ENCODE results near the gene CPLX3. TPM values are rescaled to one million over a fixed set of nuclear protein-coding genes. Genes with fewer than 3 reads are reported as not detected.

Gene CPLX3
- total RNA-seq, 1 experiment from 2014 or later = not detected

GRCh38 chr15:74812533-74812932 is 13.9 kb upstream of the CPLX3 start, which contains the start of gene LMAN1L:
TSS of gene LMAN1L (plus strand) at chr15:74812835. CDS start at chr15:74812855, 20 bp downstream.
- no peak within 1 kb of the TSS for H4K5ac ChIP-seq (ENCODE audit: insufficient read length, low read depth, low read length)
- no peaks in the 10 kb centered on the region for H3K79me1 ChIP-seq (ENCODE audit: insufficient read depth, low read depth, low read length, poor library complexity, severe bottlenecking)
- H4K20me1 ChIP-seq (ENCODE audit: control insufficient read depth, insufficient read depth, insufficient read length) = no peaks in the 10 kb centered on the region
- Mint-ChIP-seq H3K36me3 (ENCODE audit: insufficient read depth in 1 of 3, low read depth in 3 of 3) (no peaks in the 10 kb centered on the region), H3K9me3 (no peaks in the 10 kb centered on the region; a peak in 1 of 5 replicates), H3K4me1 (peaks cover 16 to 30% of the 10 kb centered on the region in 2 experiments), H3K4me3 (no peak within 1 kb of the TSS), H3K27me3 (ENCODE audit: low read depth) (peaks cover 12% of the 10 kb centered on the region), H3K27ac (no peak within 1 kb of the TSS)
- no peaks in the 10 kb centered on the region for H3K27me3 ChIP-seq (ENCODE audit: insufficient read depth, low read length)
- H3K14ac ChIP-seq (ENCODE audit: insufficient read depth, low read length) = no peak within 1 kb of the TSS; the same call in 1 of the 2 replicates
- H3K56ac ChIP-seq (ENCODE audit: insufficient read length, low read depth, low read length) = no peak within 1 kb of the TSS
- WGBS (ENCODE audit: extremely low coverage, insufficient read length, low lambda C conversion rate) = no CpG with 5 or more reads among the region's 12 CpGs
- no peak within 1 kb of the TSS for H3K4me2 ChIP-seq (ENCODE audit: insufficient read depth, insufficient read length, low read length)
- H2BK5ac ChIP-seq (ENCODE audit: insufficient read length, low read length) = no peak within 1 kb of the TSS
- H3T11ph ChIP-seq (ENCODE audit: low read length) = no peak within 1 kb of the TSS
- H4K91ac ChIP-seq (ENCODE audit: insufficient read length, low read depth, low read length) = no peak within 1 kb of the TSS
- H2AFZ ChIP-seq (ENCODE audit: low read length) = no peak within 1 kb of the TSS
- no peak within 1 kb of the TSS for H3K18ac ChIP-seq (ENCODE audit: insufficient read length, low read depth, low read length)
- no peak within 1 kb of the TSS for H2BK120ac ChIP-seq (ENCODE audit: low read depth, low read length, poor library complexity, severe bottlenecking)
- H3K23ac ChIP-seq (ENCODE audit: insufficient read length, low read depth, low read length) = no peak within 1 kb of the TSS
- no peaks in the 10 kb centered on the region for H3K4me1 ChIP-seq (ENCODE audit: insufficient read depth, low read length)
- H2BK20ac ChIP-seq (ENCODE audit: low read depth, low read length, poor library complexity, severe bottlenecking) = no peak within 1 kb of the TSS
- no peak for TF ChIP-seq CTCF (conservative IDR thresholded peaks at IDR 0.05)
- H3K4ac ChIP-seq (ENCODE audit: low read depth, low read length) = no peak within 1 kb of the TSS
- H2AK5ac ChIP-seq (ENCODE audit: insufficient read length, low read length) = no peak within 1 kb of the TSS
- no peak within 1 kb of the TSS for H3K27ac ChIP-seq (ENCODE audit: insufficient read length, low read depth, low read length)
- H2BK15ac ChIP-seq (ENCODE audit: low read depth, low read length) = no peak within 1 kb of the TSS
- DNase-seq = no peak
- no peak within 1 kb of the TSS for H2BK12ac ChIP-seq (ENCODE audit: insufficient read length, low read depth, low read length)
- H3K23me2 ChIP-seq (ENCODE audit: insufficient read length, low read depth, low read length, poor library complexity, severe bottlenecking) = no peaks in the 10 kb centered on the region
- H3K79me2 ChIP-seq (ENCODE audit: insufficient read depth, low read length) = no peaks in the 10 kb centered on the region
- no peak within 1 kb of the TSS for H3K9ac ChIP-seq (ENCODE audit: extremely low read depth, insufficient read length, low read length)
- H4K8ac ChIP-seq (replicated peaks; ENCODE audit: insufficient read length, low read depth, low read length) = no peak within 1 kb of the TSS
- no peaks in the 10 kb centered on the region for H3K9me3 ChIP-seq (ENCODE audit: control insufficient read depth, low read depth, low read length)

All from H9 (cell line).